CD4-positive, alpha-beta T cell (primary cell): ENCODE measurements around the gene SNX7. TPM values are rescaled to one million over a fixed set of nuclear protein-coding genes. Genes with fewer than 3 reads are reported as not detected.

Experiments
- ATAC-seq: fragments of 200-7000 bp; cut with Tn5 transposase; one replicate; pipeline ENCODE4 v1.10.0; 2022; ENCODE audit warnings: mild to moderate bottlenecking; ENCODE audit not compliant: poor library complexity
- CTCF ChIA-PET: fragments of 350-600 bp; sonication (Branson Sonifier 250); formaldehyde crosslinking; loops from one replicate; lab custom pipeline; 2021; ENCODE audit warnings: antibody characterized with exemption, inconsistent platforms; lab: Charles Lee
- POLR2A ChIA-PET: fragments of 350-600 bp; sonication (Branson Sonifier 250); formaldehyde crosslinking; loops from one replicate; lab custom pipeline; 2021; ENCODE audit warnings: antibody characterized with exemption, inconsistent platforms; lab: Charles Lee
- DNase-seq, 14 experiments: peaks; one replicate each; pipeline ENCODE4 v3.0.0-alpha.2; 2013 to 2020; ENCODE audit warnings: mixed read lengths in 2 of 14
- H3K27ac ChIP-seq, 2 donors: one replicate each; pipeline versions ENCODE4 v1.5.1 to v1.7.0; 2013; ENCODE audit warnings: low read length in 2 of 2, low read depth in 1 of 2, mild to moderate bottlenecking in 1 of 2
- H3K27me3 ChIP-seq, 2 experiments: 1 replicate in 1 of 2; 2 replicates in 1 of 2; pipeline versions ENCODE4 v1.6.1 to v1.7.0; 2013; ENCODE audit warnings: low read length in 2 of 2, control low read depth in 1 of 2, mild to moderate bottlenecking in 1 of 2, moderate library complexity in 1 of 2; ENCODE audit not compliant: insufficient read depth in 2 of 2, control insufficient read depth in 1 of 2
- H3K36me3 ChIP-seq: one replicate; pipeline ENCODE4 v1.6.1; 2013; ENCODE audit warnings: low read length, control low read depth; ENCODE audit not compliant: insufficient read depth
- H3K4me1 ChIP-seq: one replicate; pipeline ENCODE4 v1.6.1; 2013; ENCODE audit warnings: low read length, control low read depth; ENCODE audit not compliant: insufficient read depth
- H3K4me3 ChIP-seq: one replicate; pipeline ENCODE4 v1.5.1; 2013; ENCODE audit warnings: mild to moderate bottlenecking, low read length, moderate library complexity
- H3K9me3 ChIP-seq, 2 experiments: 1 replicate in 1 of 2; 2 replicates in 1 of 2; pipeline versions ENCODE4 v1.6.1 to v1.7.0; 2013; ENCODE audit warnings: low read length in 2 of 2, mild to moderate bottlenecking in 2 of 2, control low read depth in 1 of 2, moderate library complexity in 1 of 2; ENCODE audit not compliant: control insufficient read depth in 1 of 2, insufficient read depth in 1 of 2
- H3K27ac Mint-ChIP-seq: one replicate; pipeline ENCODE4 v1.8.0; 2020; ENCODE audit warnings: mixed read lengths
- H3K27me3 Mint-ChIP-seq: one replicate; pipeline ENCODE4 v1.8.0; 2021; ENCODE audit warnings: mixed read lengths
- H3K36me3 Mint-ChIP-seq: one replicate; pipeline ENCODE4 v1.8.0; 2021; ENCODE audit warnings: low read depth, mixed read lengths
- H3K4me1 Mint-ChIP-seq: one replicate; pipeline ENCODE4 v1.8.0; 2021; ENCODE audit warnings: low read depth, mixed read lengths
- H3K4me3 Mint-ChIP-seq: one replicate; pipeline ENCODE4 v1.8.0; 2020; ENCODE audit warnings: mild to moderate bottlenecking, mixed read lengths
- H3K9me3 Mint-ChIP-seq: one replicate; pipeline ENCODE4 v1.8.0; 2020; ENCODE audit warnings: mixed read lengths
- intact Hi-C, 2 experiments: fragments of 100-400 bp; cut with DNase I in 1 of 2; cut with micrococcal nuclease in 1 of 2; formaldehyde crosslinking; loops; one replicate each; pipeline versions ENCODE4 v1.15.1 to v1.9.0; 2023 to 2025; cut with DNase I, micrococcal nuclease
- total RNA-seq, 174 experiments: library from RNA in 2 of 174; stranded (reverse) in 2 of 174; gene quantifications; one replicate each; pipeline ENCODE4 v1.2.3 and lab custom pipeline; 2021 to 2026
- TF ChIP-seq, protein P1 (sequence below): fragments of 200-600 bp; IDR thresholded peaks from one replicate; pipeline ENCODE4 v1.8.0; 2022; ENCODE audit warnings: antibody characterized with exemption, mild to moderate bottlenecking

Gene SNX7
- total RNA-seq, 2 experiments from 2014 or later: not detected

DNA sequence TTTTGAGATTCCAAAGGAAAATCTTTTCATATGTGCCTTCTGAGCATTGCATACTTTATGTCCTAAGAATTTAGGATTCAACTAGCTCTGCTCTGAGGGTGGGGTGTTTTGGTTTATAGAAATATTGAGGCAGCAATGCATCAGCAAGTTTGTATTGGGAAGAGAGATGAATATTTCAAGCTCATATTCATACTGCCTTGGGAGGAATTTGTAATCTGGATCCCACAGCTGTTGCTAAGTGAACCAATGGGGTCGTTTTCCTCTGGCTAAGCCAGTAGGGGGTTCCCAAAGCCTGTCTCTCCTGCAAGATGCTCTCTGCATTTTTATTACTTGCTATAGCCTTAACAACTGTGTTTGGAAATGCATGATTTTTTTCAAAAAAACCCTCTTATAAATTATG, 130.6 kb downstream of the SNX7 start:
- no peak overlapping the region for H3K27ac Mint-ChIP-seq
- H3K27me3 Mint-ChIP-seq: no peaks in the 10 kb centered on the region
- intact Hi-C loops: loop anchor here (1.0 to 10.0 kb wide), 4 partner anchors 213 to 689 kb away; partner anchors contain the start of gene PLPPR5 (in 2 of the 2)
- ChIA-PET CTCF (no interaction called here), POLR2A (no interaction called here)
- H3K27me3 ChIP-seq: no peaks in the 10 kb centered on the region
- DNase-seq: no peak
- H3K4me3 Mint-ChIP-seq: no peak overlapping the region
- H3K4me3 ChIP-seq: no peak overlapping the region
- H3K4me1 ChIP-seq: peaks cover 2% of the 10 kb centered on the region
- no peak overlapping the region for H3K27ac ChIP-seq
- no peaks in the 10 kb centered on the region for H3K36me3 ChIP-seq
- ATAC-seq: no peak
- no peaks in the 10 kb centered on the region for H3K9me3 Mint-ChIP-seq
- peaks cover 17% of the 10 kb centered on the region for H3K4me1 Mint-ChIP-seq
- TF ChIP-seq, protein P1, sequence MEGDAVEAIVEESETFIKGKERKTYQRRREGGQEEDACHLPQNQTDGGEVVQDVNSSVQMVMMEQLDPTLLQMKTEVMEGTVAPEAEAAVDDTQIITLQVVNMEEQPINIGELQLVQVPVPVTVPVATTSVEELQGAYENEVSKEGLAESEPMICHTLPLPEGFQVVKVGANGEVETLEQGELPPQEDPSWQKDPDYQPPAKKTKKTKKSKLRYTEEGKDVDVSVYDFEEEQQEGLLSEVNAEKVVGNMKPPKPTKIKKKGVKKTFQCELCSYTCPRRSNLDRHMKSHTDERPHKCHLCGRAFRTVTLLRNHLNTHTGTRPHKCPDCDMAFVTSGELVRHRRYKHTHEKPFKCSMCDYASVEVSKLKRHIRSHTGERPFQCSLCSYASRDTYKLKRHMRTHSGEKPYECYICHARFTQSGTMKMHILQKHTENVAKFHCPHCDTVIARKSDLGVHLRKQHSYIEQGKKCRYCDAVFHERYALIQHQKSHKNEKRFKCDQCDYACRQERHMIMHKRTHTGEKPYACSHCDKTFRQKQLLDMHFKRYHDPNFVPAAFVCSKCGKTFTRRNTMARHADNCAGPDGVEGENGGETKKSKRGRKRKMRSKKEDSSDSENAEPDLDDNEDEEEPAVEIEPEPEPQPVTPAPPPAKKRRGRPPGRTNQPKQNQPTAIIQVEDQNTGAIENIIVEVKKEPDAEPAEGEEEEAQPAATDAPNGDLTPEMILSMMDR: no peak
- no peaks in the 10 kb centered on the region for H3K9me3 ChIP-seq
- H3K36me3 Mint-ChIP-seq: no peaks in the 10 kb centered on the region

DNA sequence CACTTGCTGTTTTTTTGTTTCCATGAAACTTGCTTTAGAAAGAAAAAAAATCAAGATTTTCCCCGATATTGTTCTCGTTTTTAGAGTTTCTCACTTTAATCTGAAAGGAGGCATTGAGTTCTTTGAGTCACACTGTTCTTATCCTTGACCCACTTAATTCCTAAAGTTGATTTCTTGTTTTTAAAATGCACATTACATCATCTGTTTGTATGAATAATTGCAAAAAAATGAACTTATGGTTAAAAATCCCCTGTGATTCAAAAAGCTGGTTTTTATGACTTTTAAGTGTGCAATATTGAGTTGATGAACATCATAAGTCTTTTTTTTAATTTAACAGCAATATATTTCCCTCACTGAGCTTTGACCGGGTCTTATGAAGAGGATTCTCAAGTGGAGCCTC, 131.6 kb downstream of the SNX7 start:
- no peak overlapping the region for H3K27ac ChIP-seq
- H3K4me3 ChIP-seq: no peak overlapping the region
- H3K9me3 Mint-ChIP-seq: no peaks in the 10 kb centered on the region
- no peaks in the 10 kb centered on the region for H3K36me3 Mint-ChIP-seq
- peaks cover 4% of the 10 kb centered on the region for H3K4me1 ChIP-seq
- ChIA-PET POLR2A (interaction anchor here (5.3 kb wide), 1 partner anchor 78 kb away, joined by 31 read pairs; no protein-coding TSS in a partner anchor), CTCF (interaction anchor here (1.2 to 2.6 kb wide), 4 partner anchors 42 to 689 kb away, joined by 3 to 12 read pairs (median 4); no protein-coding TSS in a partner anchor)
- no peaks in the 10 kb centered on the region for H3K9me3 ChIP-seq
- intact Hi-C loops: loop anchor here (1.0 to 10.0 kb wide), 4 partner anchors 212 to 689 kb away; partner anchors contain the start of gene PLPPR5 (in 2 of the 2)
- H3K27ac Mint-ChIP-seq: no peak overlapping the region
- TF ChIP-seq, protein P1: no peak
- no peaks in the 10 kb centered on the region for H3K36me3 ChIP-seq
- ATAC-seq: no peak
- no peak for DNase-seq
- H3K4me3 Mint-ChIP-seq: no peak overlapping the region
- no peaks in the 10 kb centered on the region for H3K27me3 ChIP-seq
- no peaks in the 10 kb centered on the region for H3K27me3 Mint-ChIP-seq
- peaks cover 27% of the 10 kb centered on the region for H3K4me1 Mint-ChIP-seq

GRCh38 chr1:98794196-98794886, 132.8 kb downstream of the SNX7 start:
- ATAC-seq (peak; percentile 90), DNase-seq (peak; percentile 25 to 83 (median 36))
- Histone ChIP-seq H3K27ac (no peak overlapping the region), H3K9me3 (no peaks in the 10 kb centered on the region), H3K4me3 (no peak overlapping the region), H3K4me1 (peaks cover 4% of the 10 kb centered on the region), H3K36me3 (no peaks in the 10 kb centered on the region), H3K27me3 (no peaks in the 10 kb centered on the region)
- Mint-ChIP-seq H3K9me3 (no peaks in the 10 kb centered on the region), H3K27me3 (no peaks in the 10 kb centered on the region), H3K36me3 (no peaks in the 10 kb centered on the region), H3K4me1 (peaks cover 35% of the 10 kb centered on the region), H3K4me3 (no peak overlapping the region), H3K27ac (no peak overlapping the region)
- CTCF ChIA-PET: interaction anchor here (0.7 to 2.6 kb wide), 12 partner anchors 15 to 891 kb away, joined by 3 to 12 read pairs (median 3); no protein-coding TSS in a partner anchor
- POLR2A ChIA-PET: interaction anchor here (0.5 to 5.3 kb wide), 3 partner anchors 27 to 264 kb away, joined by 3 to 31 read pairs (median 3); no protein-coding TSS in a partner anchor
- intact Hi-C loops: loop anchor here (2.0 to 10.0 kb wide), 6 partner anchors 144 to 912 kb away; partner anchors contain the start of gene PLPPR5 (in 2 of the 2)
- TF ChIP-seq, protein P1: peak; percentile 76
